Measurements from ENCODE around the gene LEFTY1. TPM values are rescaled to one million over a fixed set of nuclear protein-coding genes. Genes with fewer than 3 reads are reported as not detected.

Gene LEFTY1
- total RNA-seq, 1 donor from 2014 or later, result 0.35 TPM

- DNase-seq (no peak), ATAC-seq (no peak)
- no peaks in the 10 kb centered on the region for H3K27me3 ChIP-seq
- no peaks in the 10 kb centered on the region for H3K4me1 ChIP-seq
- H3K4me3 ChIP-seq, result no peak overlapping the region
- H3K9me3 ChIP-seq, result no peaks in the 10 kb centered on the region
- no peaks in the 10 kb centered on the region for H3K36me3 ChIP-seq
- intact Hi-C loops (cut with DNase I), result no loop called here
- TF ChIP-seq, protein P1, sequence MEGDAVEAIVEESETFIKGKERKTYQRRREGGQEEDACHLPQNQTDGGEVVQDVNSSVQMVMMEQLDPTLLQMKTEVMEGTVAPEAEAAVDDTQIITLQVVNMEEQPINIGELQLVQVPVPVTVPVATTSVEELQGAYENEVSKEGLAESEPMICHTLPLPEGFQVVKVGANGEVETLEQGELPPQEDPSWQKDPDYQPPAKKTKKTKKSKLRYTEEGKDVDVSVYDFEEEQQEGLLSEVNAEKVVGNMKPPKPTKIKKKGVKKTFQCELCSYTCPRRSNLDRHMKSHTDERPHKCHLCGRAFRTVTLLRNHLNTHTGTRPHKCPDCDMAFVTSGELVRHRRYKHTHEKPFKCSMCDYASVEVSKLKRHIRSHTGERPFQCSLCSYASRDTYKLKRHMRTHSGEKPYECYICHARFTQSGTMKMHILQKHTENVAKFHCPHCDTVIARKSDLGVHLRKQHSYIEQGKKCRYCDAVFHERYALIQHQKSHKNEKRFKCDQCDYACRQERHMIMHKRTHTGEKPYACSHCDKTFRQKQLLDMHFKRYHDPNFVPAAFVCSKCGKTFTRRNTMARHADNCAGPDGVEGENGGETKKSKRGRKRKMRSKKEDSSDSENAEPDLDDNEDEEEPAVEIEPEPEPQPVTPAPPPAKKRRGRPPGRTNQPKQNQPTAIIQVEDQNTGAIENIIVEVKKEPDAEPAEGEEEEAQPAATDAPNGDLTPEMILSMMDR (IDR thresholded peaks at IDR 0.05), result no peak
- no peak overlapping the region for H3K27ac ChIP-seq
These were observed 17.5 kb upstream of the LEFTY1 start for GRCh38 chr1:225906467-225906866.

GRCh38 chr1:225903623-225904022 is 14.7 kb upstream of the LEFTY1 start:
- intact Hi-C loops (cut with DNase I), result no loop called here
- no peak for DNase-seq
- Histone ChIP-seq H3K9me3 (no peaks in the 10 kb centered on the region), H3K4me3 (no peak overlapping the region), H3K36me3 (no peaks in the 10 kb centered on the region), H3K27ac (no peak overlapping the region), H3K27me3 (no peaks in the 10 kb centered on the region), H3K4me1 (no peaks in the 10 kb centered on the region)
- ATAC-seq, result no peak
- TF ChIP-seq, protein P1 (IDR thresholded peaks at IDR 0.05), result no peak

DNA sequence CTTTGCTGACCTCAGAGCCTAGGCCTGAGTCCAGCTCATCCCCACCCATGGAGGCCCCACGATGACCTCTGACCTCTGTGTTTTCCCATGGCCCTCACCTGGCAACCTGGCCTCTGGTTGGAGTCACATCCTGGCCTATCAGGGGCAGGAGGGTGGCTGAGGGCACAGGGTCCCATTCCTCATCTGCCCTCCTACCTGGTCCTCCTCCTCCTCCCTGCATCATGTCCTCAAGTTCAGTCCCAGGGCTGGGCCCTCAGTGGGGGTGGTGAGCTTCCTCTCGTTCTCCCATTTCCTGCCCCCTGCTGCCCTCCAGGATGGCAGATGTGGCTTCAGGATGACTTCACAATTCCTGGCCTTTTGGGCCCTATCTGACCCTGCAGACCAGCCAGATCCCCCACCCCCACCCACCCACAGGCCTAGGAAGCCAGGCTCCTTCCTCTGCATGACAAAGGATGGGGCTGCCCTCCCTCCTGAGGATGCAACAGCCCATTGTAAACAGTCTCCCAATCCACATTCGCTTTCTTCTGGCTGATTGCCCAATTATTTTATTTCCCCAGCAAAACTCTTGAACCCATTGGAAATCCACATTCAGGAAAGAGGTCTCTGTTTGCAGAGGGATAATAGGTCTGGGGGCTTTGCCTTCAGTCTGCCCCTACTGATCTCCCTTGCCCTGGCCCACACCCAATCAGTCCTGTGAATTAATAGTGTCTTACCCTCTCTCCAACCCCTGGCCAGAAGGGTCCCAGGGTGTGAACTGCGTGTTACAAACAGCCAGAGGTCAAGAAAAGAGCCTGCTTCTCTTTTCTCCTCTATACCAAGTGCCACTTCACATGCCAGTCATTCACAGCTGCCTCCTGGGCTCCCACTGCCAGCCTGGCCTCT is 10.3 kb upstream of the LEFTY1 start:
- intact Hi-C loops (cut with DNase I), result no loop called here
- no peak overlapping the region for H3K4me3 ChIP-seq
- DNase-seq, result no peak
- no peak overlapping the region for H3K27ac ChIP-seq
- H3K4me1 ChIP-seq, result peaks cover 3% of the 10 kb centered on the region
- no peak for ATAC-seq
- H3K27me3 ChIP-seq, result no peaks in the 10 kb centered on the region
- TF ChIP-seq, protein P1 (IDR thresholded peaks at IDR 0.05), result no peak
- H3K36me3 ChIP-seq, result no peaks in the 10 kb centered on the region
- H3K9me3 ChIP-seq, result no peaks in the 10 kb centered on the region

DNA sequence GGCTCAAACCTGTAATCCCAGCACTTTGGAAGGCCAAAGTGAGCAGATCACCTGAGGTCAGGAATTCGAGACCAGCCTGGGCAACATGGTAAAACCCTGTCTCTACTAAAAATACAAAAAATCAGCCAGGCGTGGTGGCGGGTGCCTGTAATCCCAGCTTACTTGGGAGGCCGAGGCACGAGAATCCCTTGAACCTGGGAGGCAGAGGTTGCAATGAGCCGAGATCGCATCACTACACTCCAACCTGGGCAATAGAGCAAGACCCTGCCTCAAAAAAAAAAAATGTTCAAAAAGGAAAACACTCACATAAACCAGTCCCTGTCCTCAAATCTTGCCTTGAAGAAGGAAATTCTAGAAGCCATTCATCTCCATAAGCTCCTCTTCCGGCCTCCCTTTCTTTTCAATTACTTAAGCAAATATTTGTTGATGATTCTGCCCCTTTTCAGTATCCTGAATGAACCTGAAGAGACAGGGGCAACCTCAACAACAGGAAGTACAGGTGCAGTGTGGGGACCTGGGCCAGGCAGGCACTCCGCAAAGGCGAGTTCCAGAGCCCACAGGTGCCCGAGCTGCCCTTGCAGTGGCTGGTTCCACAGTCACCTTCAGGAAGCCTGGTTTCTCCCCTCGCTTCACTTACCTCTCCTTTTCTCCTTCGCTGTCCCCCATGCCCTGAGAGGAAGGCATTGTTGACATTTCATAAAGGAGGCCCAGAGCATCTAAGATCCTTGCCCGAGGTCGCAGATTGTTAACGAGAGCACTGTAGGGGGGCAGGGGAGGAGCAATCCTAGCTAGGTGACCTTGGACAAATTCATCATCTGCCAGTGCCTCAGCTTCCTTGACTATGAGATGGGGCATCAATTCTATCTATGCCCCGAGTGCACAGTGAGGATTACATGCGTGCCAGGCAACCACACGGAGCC is 8.9 kb upstream of the LEFTY1 start:
- Histone ChIP-seq H3K9me3 (no peaks in the 10 kb centered on the region), H3K36me3 (no peaks in the 10 kb centered on the region), H3K4me1 (peaks cover 3% of the 10 kb centered on the region), H3K27me3 (no peaks in the 10 kb centered on the region), H3K4me3 (no peak overlapping the region), H3K27ac (no peak overlapping the region)
- ATAC-seq (no peak), DNase-seq (no peak)
- intact Hi-C loops (cut with DNase I), result no loop called here
- TF ChIP-seq, protein P1 (IDR thresholded peaks at IDR 0.05), result no peak

DNA sequence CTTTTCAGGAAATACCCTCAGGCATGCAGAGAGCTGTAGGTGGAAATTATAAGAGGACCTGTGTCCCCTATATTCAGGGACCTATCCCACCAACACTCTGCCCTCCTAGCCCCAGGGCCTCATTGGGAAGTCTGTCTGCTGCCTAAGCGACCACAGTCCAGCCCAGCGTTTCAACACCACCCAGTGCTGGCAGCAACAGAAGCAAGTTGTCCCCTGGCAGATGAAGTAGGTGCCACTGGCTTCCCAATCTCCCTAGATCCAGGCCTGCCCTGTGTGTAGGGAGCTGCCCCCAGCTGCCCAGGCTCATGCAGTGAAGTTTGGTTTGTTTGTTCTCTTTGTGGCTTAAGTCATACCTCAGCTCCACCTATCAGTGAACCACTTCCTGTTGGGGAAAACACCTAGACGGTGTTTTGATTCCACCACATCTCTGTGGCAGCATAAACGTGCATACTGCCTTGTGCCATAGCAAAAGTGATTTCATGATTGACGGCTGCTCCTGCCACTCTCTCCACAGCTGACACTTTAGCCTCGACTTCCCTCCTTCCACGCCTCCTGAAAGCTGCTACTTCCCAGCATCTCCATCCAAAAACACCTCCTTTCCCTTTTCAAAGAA is 8.1 kb upstream of the LEFTY1 start:
- peaks cover 3% of the 10 kb centered on the region for H3K4me1 ChIP-seq
- H3K9me3 ChIP-seq, result no peaks in the 10 kb centered on the region
- TF ChIP-seq, protein P1 (IDR thresholded peaks at IDR 0.05), result no peak
- H3K36me3 ChIP-seq, result no peaks in the 10 kb centered on the region
- DNase-seq (no peak), ATAC-seq (peak; percentile 94)
- intact Hi-C loops (cut with DNase I), result no loop called here
- no peak overlapping the region for H3K27ac ChIP-seq
- H3K4me3 ChIP-seq, result no peak overlapping the region
- no peaks in the 10 kb centered on the region for H3K27me3 ChIP-seq
